HEK293T (cell line): ENCODE measurements around the gene COL6A1.

ENCODE experiments used
- ARNT ChIP-seq: fragments of 450-650 bp; IDR thresholded peaks from 2 replicates; pipeline ENCODE4 v1.6.1; 2017; ENCODE audit warnings: mild to moderate bottlenecking
- BHLHE40 ChIP-seq: fragments of 450-650 bp; IDR thresholded peaks from 2 replicates; pipeline ENCODE4 v1.6.1; 2016; ENCODE audit warnings: mild to moderate bottlenecking, moderate library complexity, borderline replicate concordance
- FOXA1 ChIP-seq: fragments of 450-650 bp; IDR thresholded peaks from 2 replicates; pipeline ENCODE4 v1.6.1; 2016; ENCODE audit warnings: mild to moderate bottlenecking
- FOXK2 ChIP-seq: fragments of 450-650 bp; IDR thresholded peaks from 2 replicates; pipeline ENCODE4 v1.6.1; 2016; ENCODE audit warnings: mild to moderate bottlenecking
- FOXM1 ChIP-seq: fragments of 450-650 bp; IDR thresholded peaks from 2 replicates; pipeline ENCODE4 v1.6.1; 2017; ENCODE audit warnings: mild to moderate bottlenecking, borderline replicate concordance
- HDGF ChIP-seq: fragments of 450-650 bp; IDR thresholded peaks from 2 replicates; pipeline ENCODE4 v1.6.1; 2017; ENCODE audit warnings: antibody characterized with exemption, borderline replicate concordance
- NFRKB ChIP-seq: fragments of 450-650 bp; IDR thresholded peaks from 2 replicates; pipeline ENCODE4 v1.6.1; 2016; ENCODE audit warnings: mild to moderate bottlenecking, moderate library complexity
- SP1 ChIP-seq: fragments of 450-650 bp; IDR thresholded peaks from 2 replicates; pipeline ENCODE4 v1.6.1; 2017
- ZNF384 ChIP-seq: fragments of 450-650 bp; IDR thresholded peaks from 2 replicates; pipeline ENCODE4 v1.6.1; 2016
- TF ChIP-seq, protein P1 (sequence below): fragments of 450-650 bp; IDR thresholded peaks from 2 replicates; pipeline ENCODE4 v1.6.1; 2016

GRCh38 chr21:46017148-46017547 is 35.6 kb downstream of the COL6A1 start:
- TF ChIP-seq HDGF (no peak), ARNT (no peak), FOXM1 (no peak), ZNF384 (no peak), BHLHE40 (no peak), SP1 (no peak), FOXK2 (no peak), NFRKB (no peak), FOXA1 (no peak)
- TF ChIP-seq, protein P1, sequence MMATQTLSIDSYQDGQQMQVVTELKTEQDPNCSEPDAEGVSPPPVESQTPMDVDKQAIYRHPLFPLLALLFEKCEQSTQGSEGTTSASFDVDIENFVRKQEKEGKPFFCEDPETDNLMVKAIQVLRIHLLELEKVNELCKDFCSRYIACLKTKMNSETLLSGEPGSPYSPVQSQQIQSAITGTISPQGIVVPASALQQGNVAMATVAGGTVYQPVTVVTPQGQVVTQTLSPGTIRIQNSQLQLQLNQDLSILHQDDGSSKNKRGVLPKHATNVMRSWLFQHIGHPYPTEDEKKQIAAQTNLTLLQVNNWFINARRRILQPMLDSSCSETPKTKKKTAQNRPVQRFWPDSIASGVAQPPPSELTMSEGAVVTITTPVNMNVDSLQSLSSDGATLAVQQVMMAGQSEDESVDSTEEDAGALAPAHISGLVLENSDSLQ: no peak
